Islet precursor cell (in vitro differentiated cells): ENCODE data around the gene SERPINB4.
"Not testable (repeated sequence)": the region's sequence is repeated elsewhere in the genome, so short reads cannot be mapped to it uniquely, and the experiment has no call there.

Source experiments
- DNase-seq: peaks from one replicate; pipeline ENCODE4 v3.0.0-alpha.2; 2018

SERPINB4 gene

GRCh38 chr18:63644142-63644541 lies at the start of gene SERPINB4:
SERPINB4 (minus strand) TSS chr18:63644256; CDS start chr18:63643577, 679 bp downstream.
- DNase-seq, result not testable (repeated sequence)

DNA sequence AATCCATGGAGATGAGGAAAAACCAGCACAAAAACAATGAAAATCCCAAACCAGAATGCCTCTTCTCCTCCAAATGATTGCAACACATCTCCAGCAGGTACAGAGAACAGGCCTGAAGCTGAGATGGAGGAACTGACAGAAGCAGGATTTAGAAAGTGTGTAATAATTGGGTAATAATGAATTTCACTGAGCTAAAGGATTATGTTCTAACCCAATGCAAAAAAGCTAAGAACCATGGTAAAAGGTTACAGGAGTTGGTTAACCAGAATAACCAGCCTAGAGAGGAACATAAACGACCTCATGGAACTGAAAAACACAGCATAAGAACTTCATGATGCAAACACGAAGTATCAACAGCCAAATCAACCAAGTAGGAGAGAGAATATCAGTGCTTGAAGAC lies 45.0 kb upstream of the SERPINB4 start:
- no peak for DNase-seq

DNA sequence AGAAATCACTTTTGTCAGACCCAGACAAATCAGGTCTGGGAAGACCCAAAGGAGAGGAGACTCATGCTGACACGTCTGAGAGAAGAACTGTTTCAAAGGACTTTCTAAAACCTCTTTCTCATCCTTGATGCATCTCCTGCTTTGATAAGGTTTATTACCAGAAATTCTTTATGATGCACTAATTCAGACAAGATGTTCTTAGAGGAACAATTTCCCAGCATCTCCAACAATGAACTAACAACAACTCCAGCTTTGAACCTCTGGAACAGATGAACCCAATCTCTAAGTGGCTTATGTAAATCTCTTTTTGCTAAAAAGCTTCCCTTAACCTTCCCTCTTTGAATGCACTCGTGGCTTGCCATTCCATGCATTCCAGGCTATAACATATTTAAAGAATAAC lies 42.8 kb upstream of the SERPINB4 start:
- no peak for DNase-seq

DNA sequence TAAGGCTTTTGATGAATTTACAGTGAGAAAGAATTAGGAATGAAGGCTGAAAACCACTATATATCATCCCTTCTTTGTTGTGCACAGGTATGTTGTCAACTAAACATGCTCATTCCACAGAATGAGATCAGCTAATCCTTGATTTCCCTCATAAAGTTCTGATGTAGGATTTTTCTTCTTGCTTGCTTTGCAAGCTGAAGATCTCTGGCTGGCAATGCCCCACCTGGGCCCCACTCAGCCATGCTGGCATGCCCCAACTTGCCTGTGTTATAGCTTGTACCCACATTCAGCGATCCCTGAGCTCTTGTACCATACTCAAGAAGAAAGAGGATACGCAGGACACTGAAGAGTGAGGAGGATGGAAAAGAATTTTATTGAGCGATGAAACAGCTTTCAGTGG lies 40.7 kb upstream of the SERPINB4 start:
- DNase-seq, result no peak

DNA sequence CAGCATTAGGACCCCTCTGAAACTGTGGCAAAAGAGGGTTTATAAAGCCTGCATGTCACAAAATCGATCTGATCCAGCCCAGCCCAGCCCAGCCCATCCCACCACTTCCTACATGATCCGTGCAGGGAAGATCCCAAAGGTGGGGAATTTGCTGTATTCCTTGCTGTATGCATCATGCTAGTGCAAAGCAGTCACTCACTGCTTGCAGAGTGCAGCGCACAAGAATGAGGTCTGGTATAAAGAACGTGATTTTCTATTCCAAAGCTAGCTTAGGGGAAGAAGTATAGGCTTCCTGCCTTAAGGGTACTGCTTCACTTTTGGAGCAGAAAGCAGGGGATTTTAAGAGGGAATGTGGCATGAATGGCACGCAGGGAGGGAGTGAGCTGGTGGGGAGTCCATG lies 39.8 kb upstream of the SERPINB4 start:
- DNase-seq, result peak; percentile 54

GRCh38 chr18:63683152-63683551 lies 39.1 kb upstream of the SERPINB4 start:
- DNase-seq, result peak; percentile 89

- no peak for DNase-seq
These were observed 37.6 kb upstream of the SERPINB4 start for GRCh38 chr18:63681449-63682340.

GRCh38 chr18:63679820-63680606 lies 36.0 kb upstream of the SERPINB4 start:
- DNase-seq, result no peak

GRCh38 chr18:63677500-63678225 lies 33.6 kb upstream of the SERPINB4 start:
- no peak for DNase-seq

DNA sequence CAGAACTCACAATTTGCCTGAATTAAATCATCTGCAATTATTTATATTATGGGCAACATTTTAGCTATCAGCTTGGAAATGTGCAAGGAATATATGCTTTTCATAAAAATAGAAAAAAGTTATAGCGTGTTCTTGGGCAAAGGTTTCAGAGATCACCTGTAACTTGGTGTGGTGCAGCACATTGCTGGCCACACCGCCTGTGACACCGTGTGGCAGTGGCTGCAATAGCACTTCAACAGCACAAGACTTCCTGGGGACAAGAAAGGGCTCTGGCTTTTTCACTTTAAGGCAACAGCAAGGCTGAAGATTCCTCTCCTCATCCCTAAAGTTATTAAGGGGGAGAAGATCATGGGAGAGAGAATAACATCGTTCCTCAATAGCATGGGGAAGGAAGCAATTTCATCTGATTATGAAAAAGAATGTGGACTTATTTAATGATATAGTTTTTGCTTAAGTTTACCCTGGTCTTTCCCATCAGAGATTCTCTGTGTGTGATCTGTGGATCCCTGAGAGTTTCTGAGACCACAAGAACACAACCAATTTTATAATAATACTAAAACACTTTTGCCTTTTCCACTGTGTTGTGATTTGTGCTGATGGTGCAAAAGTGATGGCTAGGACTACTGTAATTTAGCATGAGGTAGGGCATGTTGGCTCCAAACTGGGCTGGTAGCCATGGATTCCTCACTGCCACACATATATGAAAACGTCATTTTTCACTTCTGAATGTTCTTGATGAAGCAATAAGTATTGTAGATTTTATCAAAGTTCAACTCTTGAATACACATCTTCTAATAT lies 32.7 kb upstream of the SERPINB4 start:
- DNase-seq, result peak; percentile 64

GRCh38 chr18:63664571-63664970 lies 20.5 kb upstream of the SERPINB4 start:
- no peak for DNase-seq

DNA sequence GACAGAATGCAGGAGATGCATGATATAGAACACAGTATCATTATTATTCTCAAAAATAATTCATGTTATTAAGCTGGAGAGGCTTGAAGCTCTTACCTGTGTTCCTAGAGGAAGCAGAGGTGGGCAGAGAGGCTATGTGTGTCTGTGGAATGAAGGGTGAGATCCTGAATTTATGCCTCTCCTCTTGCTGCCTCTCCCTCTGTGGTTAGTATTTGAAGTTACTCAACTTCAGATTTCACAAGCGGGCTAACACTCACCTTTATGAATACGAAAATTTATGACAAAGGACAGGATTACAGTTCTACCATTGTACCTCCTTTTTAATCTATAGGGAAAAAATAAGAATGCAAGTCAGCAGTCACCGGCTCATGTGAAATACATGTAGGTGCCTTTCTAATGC lies 17.7 kb upstream of the SERPINB4 start, which contains the start of gene SERPINB3:
SERPINB3 (minus strand) TSS at position 144 of the 400 bp plus-strand sequence. CDS start 677 bp downstream, outside the sequence.
- not testable (repeated sequence) for DNase-seq

- not testable (repeated sequence) for DNase-seq
These were observed 14.9 kb upstream of the SERPINB4 start for GRCh38 chr18:63658920-63659319.

GRCh38 chr18:63650271-63650670 lies 6.2 kb upstream of the SERPINB4 start:
- not testable (repeated sequence) for DNase-seq

DNA sequence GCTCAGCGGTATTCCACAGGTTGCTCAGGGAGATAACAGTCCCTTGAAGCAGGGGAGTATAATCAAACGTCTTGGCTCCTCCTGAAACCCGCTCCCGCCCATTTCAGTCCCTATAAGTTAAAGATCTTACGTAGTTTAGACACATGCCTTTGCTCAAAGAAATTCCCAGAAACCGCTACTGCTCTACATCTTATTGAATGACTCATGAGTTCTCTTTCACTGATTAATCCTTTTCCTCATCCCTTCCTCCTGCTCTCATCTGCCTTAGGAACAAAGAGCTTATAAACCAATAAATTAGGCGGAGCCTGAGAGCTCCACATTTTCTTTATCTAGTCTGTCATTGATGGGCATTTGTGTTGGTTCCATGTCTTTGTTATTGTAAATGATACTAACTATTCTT lies 4.2 kb upstream of the SERPINB4 start:
- no peak for DNase-seq

GRCh38 chr18:63646936-63647335 lies 2.9 kb upstream of the SERPINB4 start:
- DNase-seq, result no peak

GRCh38 chr18:63644694-63645093 lies 638 bp upstream of the SERPINB4 start:
- DNase-seq, result not testable (repeated sequence)

GRCh38 chr18:63642668-63643356 lies 1.2 kb downstream of the SERPINB4 start:
- not testable (repeated sequence) for DNase-seq

DNA sequence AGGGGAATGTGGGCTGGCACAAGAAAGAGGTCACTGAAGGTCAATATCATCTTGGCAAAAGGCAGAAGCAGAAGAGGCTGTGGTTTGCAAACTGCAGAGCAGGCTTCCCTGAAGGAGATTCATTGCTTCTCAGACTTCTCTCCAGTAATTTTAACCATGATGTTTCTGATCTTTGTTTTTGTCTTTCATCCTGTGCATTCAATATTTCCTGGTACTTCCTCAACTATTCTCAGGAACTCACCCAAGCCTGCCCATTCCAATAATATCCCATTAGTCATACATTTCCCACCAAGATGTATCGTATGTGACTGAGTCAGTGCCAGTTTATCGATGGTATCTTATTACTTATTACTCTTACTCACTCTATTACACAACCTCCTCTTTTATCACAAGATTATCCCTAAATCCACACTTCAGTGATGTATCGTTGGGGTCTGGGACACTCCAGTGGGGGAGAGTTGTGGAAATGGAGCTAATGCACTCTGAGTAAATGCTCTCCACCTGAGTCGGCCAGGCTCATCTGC lies 2.8 kb downstream of the SERPINB4 start:
- not testable (repeated sequence) for DNase-seq

GRCh38 chr18:63637703-63638102 lies 6.4 kb downstream of the SERPINB4 start:
- no peak for DNase-seq

GRCh38 chr18:63627819-63628218 lies 16.2 kb downstream of the SERPINB4 start:
- no peak for DNase-seq
